HEK293T (cell line): ENCODE measurements around the gene PTBP1.

Source experiments
- ARNT ChIP-seq: fragments of 450-650 bp; IDR thresholded peaks from 2 replicates; pipeline ENCODE4 v1.6.1; 2017; ENCODE audit warnings: mild to moderate bottlenecking
- BHLHE40 ChIP-seq: fragments of 450-650 bp; IDR thresholded peaks from 2 replicates; pipeline ENCODE4 v1.6.1; 2016; ENCODE audit warnings: mild to moderate bottlenecking, moderate library complexity, borderline replicate concordance
- ELF4 ChIP-seq: fragments of 450-650 bp; IDR thresholded peaks from 2 replicates; pipeline ENCODE4 v1.6.1; 2017; ENCODE audit warnings: antibody characterized with exemption
- FOXA1 ChIP-seq: fragments of 450-650 bp; IDR thresholded peaks from 2 replicates; pipeline ENCODE4 v1.6.1; 2016; ENCODE audit warnings: mild to moderate bottlenecking
- FOXK2 ChIP-seq: fragments of 450-650 bp; IDR thresholded peaks from 2 replicates; pipeline ENCODE4 v1.6.1; 2016; ENCODE audit warnings: mild to moderate bottlenecking
- FOXM1 ChIP-seq: fragments of 450-650 bp; IDR thresholded peaks from 2 replicates; pipeline ENCODE4 v1.6.1; 2017; ENCODE audit warnings: mild to moderate bottlenecking, borderline replicate concordance
- HDGF ChIP-seq: fragments of 450-650 bp; IDR thresholded peaks from 2 replicates; pipeline ENCODE4 v1.6.1; 2017; ENCODE audit warnings: antibody characterized with exemption, borderline replicate concordance
- LEF1 ChIP-seq: fragments of 450-650 bp; IDR thresholded peaks from 2 replicates; pipeline ENCODE4 v1.6.1; 2017; ENCODE audit warnings: mild to moderate bottlenecking, borderline replicate concordance
- SP1 ChIP-seq: fragments of 450-650 bp; IDR thresholded peaks from 2 replicates; pipeline ENCODE4 v1.6.1; 2017
- SUZ12 ChIP-seq: fragments of 450-650 bp; IDR thresholded peaks from 2 replicates; pipeline ENCODE4 v1.6.1; 2016; ENCODE audit warnings: mild to moderate bottlenecking

- no peak for TF ChIP-seq BHLHE40
- no peak for TF ChIP-seq ELF4
- TF ChIP-seq FOXK2 = no peak
- TF ChIP-seq SP1 = no peak
- TF ChIP-seq ARNT = no peak
- no peak for TF ChIP-seq SUZ12
- no peak for TF ChIP-seq HDGF
- no peak for TF ChIP-seq FOXM1
- TF ChIP-seq FOXA1 = no peak
- TF ChIP-seq LEF1 = no peak
Measured at GRCh38 chr19:831407-832369, 34.4 kb downstream of the PTBP1 start.
